ENCODE results near the gene RCAN2. TPM values are rescaled to one million over a fixed set of nuclear protein-coding genes. Genes with fewer than 3 reads are reported as not detected.
A peak's percentile ranks its signal among the peaks of the same experiment; 100 is the strongest.
"Not testable (repeated sequence)": the region's sequence is repeated elsewhere in the genome, so short reads cannot be mapped to it uniquely, and the experiment has no call there.

The RCAN2 gene
- polyA plus RNA-seq, 1 donor, result 4.7 TPM

DNA sequence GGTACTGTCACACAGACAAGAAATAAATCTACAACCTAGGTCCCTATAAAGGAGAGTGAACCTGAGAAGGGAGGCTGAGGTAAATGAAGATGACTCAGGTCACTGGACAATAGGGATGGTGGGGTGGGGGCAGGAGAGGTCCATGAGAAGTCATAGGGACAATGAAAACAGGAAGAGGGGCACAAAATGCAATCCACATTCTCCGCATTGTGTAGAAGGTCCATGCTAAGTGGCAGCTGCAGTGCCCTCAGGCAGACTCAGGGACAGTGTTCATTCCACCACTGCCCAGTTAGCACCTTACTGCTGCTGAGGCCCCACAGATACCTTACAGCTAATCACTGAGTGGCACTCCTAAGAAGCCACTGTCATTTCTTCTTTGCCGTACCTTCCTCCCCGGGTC, 156.8 kb downstream of the RCAN2 start:
- Histone ChIP-seq H3K27ac (ENCODE audit: low read length) (no peak overlapping the region), H3K27me3 (ENCODE audit: control insufficient read depth, insufficient read depth, low read length) (no peaks in the 10 kb centered on the region), H3K4me1 (ENCODE audit: control insufficient read depth, insufficient read depth, low read length) (no peaks in the 10 kb centered on the region), H3K9me3 (ENCODE audit: control insufficient read depth, low read depth, low read length) (no peaks in the 10 kb centered on the region), H3K4me3 (ENCODE audit: low read length) (no peak overlapping the region), H3K36me3 (ENCODE audit: control insufficient read depth, insufficient read depth, low read length) (no peaks in the 10 kb centered on the region)
- WGBS (ENCODE audit: insufficient coverage, low lambda C conversion rate), result no CpG with 5 or more reads among the region's 3 CpGs
- no peak for DNase-seq

DNA sequence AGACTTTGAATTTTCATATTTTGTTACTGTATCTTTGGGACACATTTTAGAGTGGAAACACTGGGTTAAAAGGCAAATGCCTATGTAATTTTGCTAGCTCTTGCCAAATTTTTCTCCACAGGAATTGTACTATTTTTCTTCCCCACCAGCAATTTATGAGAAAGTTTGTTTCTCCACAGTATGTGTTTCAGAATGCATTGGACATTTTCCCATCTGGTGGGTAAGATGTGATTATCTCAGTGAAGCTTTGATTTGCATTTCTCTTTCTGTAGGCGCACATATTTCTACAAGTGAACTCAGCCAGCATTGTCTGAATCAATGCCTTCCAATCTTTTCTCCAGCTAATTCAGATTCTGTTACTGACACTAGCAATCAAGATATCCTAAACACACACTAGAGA, 157.8 kb downstream of the RCAN2 start:
- no peak for DNase-seq
- H3K9me3 ChIP-seq (ENCODE audit: control insufficient read depth, low read depth, low read length), result no peaks in the 10 kb centered on the region
- no CpG with 5 or more reads among the region's 1 CpG for WGBS (ENCODE audit: insufficient coverage, low lambda C conversion rate)

GRCh38 chr6:46332448-46332847, 158.8 kb downstream of the RCAN2 start:
- not testable (repeated sequence) for H3K27ac ChIP-seq (ENCODE audit: low read length); H3K36me3 ChIP-seq (ENCODE audit: control insufficient read depth, insufficient read depth, low read length); H3K9me3 ChIP-seq (ENCODE audit: control insufficient read depth, low read depth, low read length); DNase-seq; H3K27me3 ChIP-seq (ENCODE audit: control insufficient read depth, insufficient read depth, low read length); H3K4me3 ChIP-seq (ENCODE audit: low read length); H3K4me1 ChIP-seq (ENCODE audit: control insufficient read depth, insufficient read depth, low read length)

More for the DNA sequence above, 157.8 kb downstream of the RCAN2 start:
- Histone ChIP-seq H3K4me1 (ENCODE audit: control insufficient read depth, insufficient read depth, low read length) (no peaks in the 10 kb centered on the region), H3K36me3 (ENCODE audit: control insufficient read depth, insufficient read depth, low read length) (no peaks in the 10 kb centered on the region), H3K27ac (ENCODE audit: low read length) (no peak overlapping the region), H3K4me3 (ENCODE audit: low read length) (no peak overlapping the region), H3K27me3 (ENCODE audit: control insufficient read depth, insufficient read depth, low read length) (no peaks in the 10 kb centered on the region)

GRCh38 chr6:46331461-46331860, 159.8 kb downstream of the RCAN2 start:
- H3K4me1 ChIP-seq (ENCODE audit: control insufficient read depth, insufficient read depth, low read length), result no peaks in the 10 kb centered on the region
- H3K36me3 ChIP-seq (ENCODE audit: control insufficient read depth, insufficient read depth, low read length), result no peaks in the 10 kb centered on the region
- no peak overlapping the region for H3K27ac ChIP-seq (ENCODE audit: low read length)
- DNase-seq, result no peak
- no peaks in the 10 kb centered on the region for H3K9me3 ChIP-seq (ENCODE audit: control insufficient read depth, low read depth, low read length)
- H3K4me3 ChIP-seq (ENCODE audit: low read length), result no peak overlapping the region
- H3K27me3 ChIP-seq (ENCODE audit: control insufficient read depth, insufficient read depth, low read length), result no peaks in the 10 kb centered on the region

DNA sequence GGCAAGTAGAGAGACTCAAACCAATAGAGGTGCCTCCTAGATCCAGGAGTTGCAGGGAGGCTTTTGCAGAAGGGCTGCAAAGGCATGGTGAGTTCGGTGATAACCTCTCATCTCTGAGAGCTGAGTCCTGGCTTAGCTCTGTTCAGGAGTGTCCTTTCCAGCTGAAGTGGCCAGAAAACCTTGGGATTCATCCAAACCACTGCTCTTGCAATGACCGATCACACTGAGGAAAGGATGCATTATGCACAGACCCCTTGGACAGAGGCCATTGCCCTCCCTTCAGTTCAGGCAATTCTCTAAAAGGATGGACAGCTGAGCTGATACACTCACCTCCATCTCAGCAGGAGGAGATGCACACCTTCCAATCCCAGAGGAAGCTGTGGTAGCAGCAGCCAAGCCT, 161.7 kb downstream of the RCAN2 start:
- no peaks in the 10 kb centered on the region for H3K4me1 ChIP-seq (ENCODE audit: control insufficient read depth, insufficient read depth, low read length)
- no peak for DNase-seq
- H3K9me3 ChIP-seq (ENCODE audit: control insufficient read depth, low read depth, low read length), result no peaks in the 10 kb centered on the region
- H3K36me3 ChIP-seq (ENCODE audit: control insufficient read depth, insufficient read depth, low read length), result no peaks in the 10 kb centered on the region
- H3K27ac ChIP-seq (ENCODE audit: low read length), result no peak overlapping the region
- no CpG with 5 or more reads among the region's 2 CpGs for WGBS (ENCODE audit: insufficient coverage, low lambda C conversion rate)
- H3K27me3 ChIP-seq (ENCODE audit: control insufficient read depth, insufficient read depth, low read length), result no peaks in the 10 kb centered on the region
- H3K4me3 ChIP-seq (ENCODE audit: low read length), result no peak overlapping the region

DNA sequence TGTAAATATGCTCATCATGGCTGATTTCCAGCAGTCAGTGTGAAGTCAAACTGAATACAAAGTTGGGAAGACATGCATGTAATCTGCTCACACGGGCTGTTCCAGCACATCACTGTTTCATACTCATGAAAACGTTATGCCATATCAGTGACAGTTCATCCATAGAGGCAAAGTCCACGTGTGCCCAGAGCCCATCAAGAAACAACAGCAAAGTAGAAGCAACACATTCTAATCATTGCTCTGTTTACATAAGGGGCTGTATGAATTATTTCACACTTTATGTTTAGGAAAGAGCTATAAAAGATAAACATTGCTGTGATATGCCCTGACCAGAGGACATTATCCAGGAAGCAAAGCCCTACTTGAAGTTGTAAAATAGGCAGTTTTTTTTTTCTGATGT, 163.5 kb downstream of the RCAN2 start:
- Histone ChIP-seq H3K36me3 (ENCODE audit: control insufficient read depth, insufficient read depth, low read length) (no peaks in the 10 kb centered on the region), H3K4me1 (ENCODE audit: control insufficient read depth, insufficient read depth, low read length) (no peaks in the 10 kb centered on the region), H3K27ac (ENCODE audit: low read length) (no peak overlapping the region), H3K4me3 (ENCODE audit: low read length) (no peak overlapping the region), H3K9me3 (ENCODE audit: control insufficient read depth, low read depth, low read length) (no peaks in the 10 kb centered on the region), H3K27me3 (ENCODE audit: control insufficient read depth, insufficient read depth, low read length) (no peaks in the 10 kb centered on the region)
- DNase-seq, result peak in 1 of 2 donors; percentile 47
- no CpG with 5 or more reads among the region's 3 CpGs for WGBS (ENCODE audit: insufficient coverage, low lambda C conversion rate)

DNA sequence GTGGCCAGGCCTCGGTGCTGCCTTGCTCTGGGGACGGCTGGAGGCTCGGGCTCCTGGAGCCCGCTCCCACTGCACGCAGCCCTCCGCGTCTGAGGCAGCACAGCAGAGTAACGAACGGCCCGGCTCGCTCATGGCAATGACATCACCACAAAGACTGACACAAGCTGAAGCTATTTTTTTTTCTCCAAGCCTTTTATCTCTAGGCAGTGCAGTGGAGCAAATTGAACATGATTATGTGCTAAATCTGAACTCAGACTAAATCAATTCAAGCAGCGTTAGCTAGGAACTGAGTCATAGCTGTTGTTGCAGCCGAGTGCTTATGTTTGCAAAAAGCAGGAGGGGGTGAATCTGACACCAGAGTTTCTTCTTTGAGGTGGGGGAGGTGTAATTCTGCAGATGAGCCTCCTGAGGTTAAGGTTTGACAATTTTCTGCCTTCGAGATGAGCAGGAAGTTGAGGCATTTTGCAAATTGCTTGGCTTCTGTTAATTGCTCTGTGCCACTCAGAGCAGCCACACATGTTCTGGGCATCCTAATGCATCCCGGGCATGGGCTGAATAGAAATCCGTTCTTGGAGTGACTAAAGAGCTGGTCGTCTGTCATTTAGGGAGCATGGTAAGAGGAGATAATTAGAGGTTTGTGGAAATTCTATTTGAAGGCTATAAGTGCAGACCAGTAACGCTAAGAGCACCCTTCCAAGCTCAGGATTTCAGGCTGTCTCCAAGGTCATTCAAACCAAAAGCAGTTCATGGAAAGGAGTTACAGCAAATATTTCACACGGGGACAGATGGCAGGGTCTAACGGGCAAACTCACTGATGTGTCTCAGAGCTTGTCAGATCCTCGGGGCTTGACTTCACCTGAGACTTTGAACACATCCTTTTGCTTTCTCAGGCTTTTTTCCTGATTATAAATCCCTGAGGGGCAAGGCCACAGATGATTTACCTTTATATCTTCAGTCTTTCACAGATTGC, 165.4 kb downstream of the RCAN2 start:
- Histone ChIP-seq H3K36me3 (ENCODE audit: control insufficient read depth, insufficient read depth, low read length) (no peaks in the 10 kb centered on the region), H3K4me1 (ENCODE audit: control insufficient read depth, insufficient read depth, low read length) (no peaks in the 10 kb centered on the region), H3K27me3 (ENCODE audit: control insufficient read depth, insufficient read depth, low read length) (no peaks in the 10 kb centered on the region), H3K9me3 (ENCODE audit: control insufficient read depth, low read depth, low read length) (no peaks in the 10 kb centered on the region), H3K27ac (ENCODE audit: low read length) (no peak overlapping the region), H3K4me3 (ENCODE audit: low read length) (no peak overlapping the region)
- no peak for DNase-seq
- WGBS (ENCODE audit: insufficient coverage, low lambda C conversion rate), result 33% methylated on average over 1 of the region's 21 CpGs

DNA sequence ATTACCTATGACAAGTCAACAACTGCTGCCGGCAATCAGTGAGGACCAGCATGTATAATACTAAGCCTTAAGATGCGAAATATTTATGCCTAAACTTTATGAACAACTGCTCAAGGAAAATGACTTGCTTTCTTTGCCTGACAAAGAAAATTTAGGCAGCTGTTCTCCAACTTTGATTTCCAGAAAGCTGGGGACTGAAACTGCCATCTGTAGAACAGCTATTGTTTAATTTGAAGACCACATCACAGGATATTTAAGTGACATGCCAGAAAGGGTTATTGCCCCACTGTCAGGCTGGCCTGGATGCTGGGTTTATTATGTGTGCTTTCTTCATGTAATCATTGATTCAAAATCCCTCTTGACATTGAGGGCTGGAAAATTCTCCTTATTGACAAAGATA, 166.5 kb downstream of the RCAN2 start:
- H3K27ac ChIP-seq (ENCODE audit: low read length), result no peak overlapping the region
- no peaks in the 10 kb centered on the region for H3K4me1 ChIP-seq (ENCODE audit: control insufficient read depth, insufficient read depth, low read length)
- H3K9me3 ChIP-seq (ENCODE audit: control insufficient read depth, low read depth, low read length), result no peaks in the 10 kb centered on the region
- DNase-seq, result no peak
- H3K27me3 ChIP-seq (ENCODE audit: control insufficient read depth, insufficient read depth, low read length), result no peaks in the 10 kb centered on the region
- WGBS (ENCODE audit: insufficient coverage, low lambda C conversion rate), result 86% methylated on average over 1 of the region's 2 CpGs
- H3K4me3 ChIP-seq (ENCODE audit: low read length), result no peak overlapping the region
- H3K36me3 ChIP-seq (ENCODE audit: control insufficient read depth, insufficient read depth, low read length), result no peaks in the 10 kb centered on the region

DNA sequence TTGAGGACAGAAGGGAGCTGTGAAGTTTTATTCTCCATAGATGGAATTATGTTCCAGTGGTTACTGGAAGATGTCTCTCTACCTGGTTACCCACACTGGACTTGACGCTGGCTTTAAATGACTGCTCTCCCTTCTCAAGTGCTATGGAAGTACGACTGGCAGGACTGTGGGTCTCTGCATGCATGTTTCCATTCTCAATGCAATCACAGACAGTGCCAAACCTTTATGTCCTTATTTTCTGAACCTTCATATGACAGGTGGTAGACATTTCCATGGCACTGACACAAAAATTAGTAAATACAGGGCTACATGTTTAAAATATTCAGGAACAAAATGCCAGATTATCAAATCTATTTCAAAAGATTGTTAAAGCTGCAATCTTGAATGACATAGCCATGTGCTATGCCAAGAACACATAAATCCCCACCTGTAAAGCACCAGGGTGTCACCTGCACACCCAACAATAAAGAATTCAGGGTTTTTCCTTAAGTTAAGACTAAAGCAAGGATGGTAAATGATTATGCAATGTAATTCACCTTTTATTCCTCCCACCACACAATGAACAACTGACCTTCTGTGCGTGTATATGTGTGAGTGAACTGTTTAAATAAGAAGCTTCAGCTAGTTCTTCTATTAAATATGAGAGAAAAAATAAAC, 167.2 kb downstream of the RCAN2 start:
- no peaks in the 10 kb centered on the region for H3K4me1 ChIP-seq (ENCODE audit: control insufficient read depth, insufficient read depth, low read length)
- no peak for DNase-seq

GRCh38 chr6:46323312-46323965, 167.8 kb downstream of the RCAN2 start:
- DNase-seq, result no peak
- Histone ChIP-seq H3K9me3 (ENCODE audit: control insufficient read depth, low read depth, low read length) (no peaks in the 10 kb centered on the region), H3K36me3 (ENCODE audit: control insufficient read depth, insufficient read depth, low read length) (no peaks in the 10 kb centered on the region), H3K4me1 (ENCODE audit: control insufficient read depth, insufficient read depth, low read length) (no peaks in the 10 kb centered on the region), H3K4me3 (ENCODE audit: low read length) (no peak overlapping the region), H3K27ac (ENCODE audit: low read length) (no peak overlapping the region), H3K27me3 (ENCODE audit: control insufficient read depth, insufficient read depth, low read length) (no peaks in the 10 kb centered on the region)
- WGBS (ENCODE audit: insufficient coverage, low lambda C conversion rate), result 66% methylated on average over 3 of the region's 4 CpGs

More for the DNA sequence above, 167.2 kb downstream of the RCAN2 start:
- WGBS (ENCODE audit: insufficient coverage, low lambda C conversion rate), result no CpG with 5 or more reads among the region's 3 CpGs
- Histone ChIP-seq H3K36me3 (ENCODE audit: control insufficient read depth, insufficient read depth, low read length) (no peaks in the 10 kb centered on the region), H3K27me3 (ENCODE audit: control insufficient read depth, insufficient read depth, low read length) (no peaks in the 10 kb centered on the region), H3K9me3 (ENCODE audit: control insufficient read depth, low read depth, low read length) (no peaks in the 10 kb centered on the region), H3K27ac (ENCODE audit: low read length) (no peak overlapping the region), H3K4me3 (ENCODE audit: low read length) (no peak overlapping the region)

Data from large intestine (tissue), 3 donors.